Measurements from ENCODE around the gene GRID2.

DNA sequence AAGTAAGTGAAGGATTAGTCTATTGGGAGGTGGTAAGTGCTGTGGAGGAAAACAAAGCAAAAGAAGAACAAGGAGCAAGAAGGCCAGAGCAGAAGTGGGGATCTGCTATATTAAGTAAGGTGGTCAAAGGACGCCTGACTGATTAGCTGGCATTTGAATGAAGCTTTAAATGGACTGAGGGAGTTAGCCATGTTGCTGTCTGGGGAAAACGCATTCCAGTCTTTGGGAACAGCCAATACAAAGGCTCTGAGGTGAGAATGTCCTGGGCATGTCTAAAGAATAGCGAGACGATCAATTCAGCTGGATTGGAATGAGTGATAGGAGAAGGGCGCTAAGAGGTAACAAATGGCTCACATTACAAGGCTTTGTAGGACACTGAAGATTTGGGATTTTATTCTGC is 1476.3 kb downstream of the GRID2 start:
- TF ChIP-seq CTCF (IDR thresholded peaks at IDR 0.05) (no peak), ZFX (IDR thresholded peaks at IDR 0.05; ENCODE audit: borderline replicate concordance) (no peak)
